ENCODE measurements around the gene F10. TPM values are rescaled to one million over a fixed set of nuclear protein-coding genes. Genes with fewer than 3 reads are reported as not detected.

The F10 gene
- total RNA-seq, 4 donors from 2014 or later = 7.3 to 33.0 (median 20.7) TPM

DNA sequence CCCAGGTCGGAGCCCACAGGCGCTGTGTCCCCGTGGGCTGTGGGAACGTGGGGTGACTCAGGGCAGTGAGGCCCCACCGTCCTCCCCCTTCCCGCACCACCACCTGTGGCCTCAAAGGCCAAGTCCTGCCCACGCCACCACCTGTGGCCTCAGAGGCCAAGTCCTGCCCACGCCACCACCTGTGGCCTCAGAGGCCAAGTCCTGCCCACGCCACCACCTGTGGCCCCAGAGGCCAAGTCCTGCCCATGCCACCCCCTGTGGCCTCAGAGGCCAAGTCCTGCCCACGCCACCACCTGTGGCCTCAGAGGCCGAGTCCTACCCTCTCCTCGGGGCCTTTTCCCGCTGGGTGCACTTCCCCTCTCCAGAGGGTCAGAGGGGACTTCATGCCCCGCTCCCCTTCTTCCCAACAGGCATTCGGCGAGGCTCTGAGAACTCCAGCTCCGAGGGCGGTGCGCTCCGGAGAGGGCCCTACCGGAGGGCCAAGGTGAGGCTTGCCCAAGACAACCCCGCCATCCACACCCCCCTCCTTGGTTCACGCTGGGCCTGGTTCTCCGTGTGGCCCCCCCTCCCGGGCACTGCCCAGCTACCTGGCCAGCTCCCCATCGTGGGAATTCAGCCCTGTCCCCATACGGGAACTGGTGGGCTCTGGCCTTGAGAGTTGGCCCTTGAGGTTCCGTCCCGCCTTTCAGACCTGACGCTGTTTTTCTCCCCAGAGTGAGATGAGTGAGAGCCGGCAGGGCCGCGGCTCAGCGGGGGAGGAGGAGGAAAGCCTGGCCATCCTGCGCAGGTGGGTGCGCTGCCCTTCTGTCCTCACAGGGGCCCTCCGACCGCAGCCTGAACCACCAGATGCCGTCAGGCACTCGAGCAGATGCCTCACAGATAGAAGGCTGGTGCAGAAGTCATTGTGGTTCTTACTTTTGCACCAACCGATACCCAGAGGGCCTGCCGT lies 44.4 kb upstream of the F10 start:
- TF ChIP-seq, protein P1, sequence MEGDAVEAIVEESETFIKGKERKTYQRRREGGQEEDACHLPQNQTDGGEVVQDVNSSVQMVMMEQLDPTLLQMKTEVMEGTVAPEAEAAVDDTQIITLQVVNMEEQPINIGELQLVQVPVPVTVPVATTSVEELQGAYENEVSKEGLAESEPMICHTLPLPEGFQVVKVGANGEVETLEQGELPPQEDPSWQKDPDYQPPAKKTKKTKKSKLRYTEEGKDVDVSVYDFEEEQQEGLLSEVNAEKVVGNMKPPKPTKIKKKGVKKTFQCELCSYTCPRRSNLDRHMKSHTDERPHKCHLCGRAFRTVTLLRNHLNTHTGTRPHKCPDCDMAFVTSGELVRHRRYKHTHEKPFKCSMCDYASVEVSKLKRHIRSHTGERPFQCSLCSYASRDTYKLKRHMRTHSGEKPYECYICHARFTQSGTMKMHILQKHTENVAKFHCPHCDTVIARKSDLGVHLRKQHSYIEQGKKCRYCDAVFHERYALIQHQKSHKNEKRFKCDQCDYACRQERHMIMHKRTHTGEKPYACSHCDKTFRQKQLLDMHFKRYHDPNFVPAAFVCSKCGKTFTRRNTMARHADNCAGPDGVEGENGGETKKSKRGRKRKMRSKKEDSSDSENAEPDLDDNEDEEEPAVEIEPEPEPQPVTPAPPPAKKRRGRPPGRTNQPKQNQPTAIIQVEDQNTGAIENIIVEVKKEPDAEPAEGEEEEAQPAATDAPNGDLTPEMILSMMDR (IDR thresholded peaks at IDR 0.05; ENCODE audit: low read depth) = no peak

DNA sequence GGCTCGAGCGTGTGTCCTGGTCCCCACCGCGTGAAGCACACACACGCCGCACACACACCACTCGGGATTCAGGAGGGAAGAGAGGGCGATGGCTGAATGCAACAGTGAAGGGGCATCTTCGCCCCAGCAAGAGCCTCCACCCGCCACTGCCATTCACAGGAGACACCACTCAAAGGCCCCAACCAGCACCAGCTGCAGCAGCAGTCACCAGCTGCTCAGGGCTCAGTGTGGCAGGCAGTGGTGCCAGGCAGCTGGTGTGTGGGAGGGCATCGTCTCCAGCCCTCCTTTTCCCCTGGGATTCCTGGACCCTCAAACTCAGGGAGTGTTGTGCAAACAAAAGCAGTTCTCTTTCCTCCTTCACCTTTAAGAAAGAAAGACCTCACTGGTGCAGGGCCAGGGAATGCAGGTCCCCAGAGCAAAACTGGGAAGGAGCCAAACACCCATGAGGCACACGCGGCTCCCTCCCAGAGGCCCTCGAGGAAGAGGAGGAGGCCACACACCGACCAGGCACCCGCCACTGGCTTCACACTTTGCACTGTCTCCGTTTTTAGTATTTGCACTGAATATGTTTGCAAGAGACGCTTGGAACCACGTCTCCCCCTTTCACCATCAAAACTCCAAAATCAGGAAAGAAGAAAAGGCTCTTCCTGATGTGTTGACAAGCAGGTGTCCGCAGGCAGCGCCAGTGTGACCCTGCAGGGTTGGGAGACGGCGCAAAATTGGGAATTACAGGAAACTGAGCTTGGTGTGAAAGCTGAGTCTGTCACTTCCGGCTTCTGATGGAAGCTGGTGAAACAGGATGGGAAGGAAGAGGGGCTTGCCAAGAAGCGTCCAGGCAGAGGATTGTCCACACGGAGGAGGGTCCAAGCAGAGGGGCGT lies 43.5 kb upstream of the F10 start:
- TF ChIP-seq, protein P1 (IDR thresholded peaks at IDR 0.05; ENCODE audit: low read depth) = no peak

DNA sequence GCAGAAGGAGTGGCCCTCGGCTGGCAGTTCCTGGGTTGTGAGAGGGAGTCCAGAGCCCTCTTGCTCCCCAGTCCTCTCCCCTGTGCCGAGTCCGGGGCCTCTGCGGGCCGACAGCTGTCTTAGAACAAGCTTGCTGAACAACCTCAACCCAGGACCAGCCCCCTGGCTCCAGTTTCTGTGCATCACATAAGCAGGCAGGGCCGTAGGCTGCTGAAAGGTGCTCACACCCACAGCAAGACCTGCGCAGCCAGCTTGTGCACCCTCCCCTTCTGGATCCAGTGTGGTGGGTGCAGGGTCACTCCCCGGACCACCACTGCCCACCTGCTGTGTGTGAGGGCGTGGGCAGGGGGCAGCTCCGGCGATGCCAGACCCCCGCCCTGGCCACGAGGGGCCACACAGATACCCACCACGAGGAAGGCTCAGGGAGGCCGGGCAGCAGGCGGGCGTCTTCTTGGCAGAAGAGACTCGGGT lies 42.2 kb upstream of the F10 start:
- TF ChIP-seq, protein P1 (IDR thresholded peaks at IDR 0.05; ENCODE audit: low read depth) = no peak

DNA sequence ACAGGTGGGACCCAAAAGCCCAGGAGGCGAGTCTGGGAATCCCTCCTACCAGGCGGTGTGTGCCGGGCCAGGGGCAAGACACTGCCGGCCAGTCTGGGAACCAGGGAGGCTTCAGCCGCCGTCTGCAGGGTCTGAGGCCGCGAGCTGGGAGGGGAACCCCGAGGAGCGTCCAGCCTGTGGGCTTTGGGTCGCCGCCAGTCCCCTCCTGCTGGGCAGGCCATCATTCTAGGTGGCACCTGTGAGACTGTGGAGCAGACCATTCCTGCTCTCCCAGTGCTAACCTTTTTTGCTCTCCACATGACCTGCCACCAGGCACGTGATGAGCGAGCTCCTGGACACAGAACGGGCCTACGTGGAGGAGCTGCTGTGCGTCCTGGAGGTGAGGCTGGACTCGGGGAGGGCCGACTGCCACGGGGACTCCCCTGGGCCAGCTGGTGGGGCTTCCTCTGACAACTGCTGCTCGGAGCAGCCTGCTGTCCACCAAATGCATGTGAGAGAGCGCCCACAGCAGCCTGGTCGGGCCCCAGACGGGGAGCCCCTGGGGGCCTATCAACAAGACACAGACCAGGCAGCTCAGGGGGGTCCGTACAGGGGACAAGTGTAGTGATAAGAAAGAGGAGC lies 41.6 kb upstream of the F10 start:
- TF ChIP-seq, protein P1 (IDR thresholded peaks at IDR 0.05; ENCODE audit: low read depth) = no peak

DNA sequence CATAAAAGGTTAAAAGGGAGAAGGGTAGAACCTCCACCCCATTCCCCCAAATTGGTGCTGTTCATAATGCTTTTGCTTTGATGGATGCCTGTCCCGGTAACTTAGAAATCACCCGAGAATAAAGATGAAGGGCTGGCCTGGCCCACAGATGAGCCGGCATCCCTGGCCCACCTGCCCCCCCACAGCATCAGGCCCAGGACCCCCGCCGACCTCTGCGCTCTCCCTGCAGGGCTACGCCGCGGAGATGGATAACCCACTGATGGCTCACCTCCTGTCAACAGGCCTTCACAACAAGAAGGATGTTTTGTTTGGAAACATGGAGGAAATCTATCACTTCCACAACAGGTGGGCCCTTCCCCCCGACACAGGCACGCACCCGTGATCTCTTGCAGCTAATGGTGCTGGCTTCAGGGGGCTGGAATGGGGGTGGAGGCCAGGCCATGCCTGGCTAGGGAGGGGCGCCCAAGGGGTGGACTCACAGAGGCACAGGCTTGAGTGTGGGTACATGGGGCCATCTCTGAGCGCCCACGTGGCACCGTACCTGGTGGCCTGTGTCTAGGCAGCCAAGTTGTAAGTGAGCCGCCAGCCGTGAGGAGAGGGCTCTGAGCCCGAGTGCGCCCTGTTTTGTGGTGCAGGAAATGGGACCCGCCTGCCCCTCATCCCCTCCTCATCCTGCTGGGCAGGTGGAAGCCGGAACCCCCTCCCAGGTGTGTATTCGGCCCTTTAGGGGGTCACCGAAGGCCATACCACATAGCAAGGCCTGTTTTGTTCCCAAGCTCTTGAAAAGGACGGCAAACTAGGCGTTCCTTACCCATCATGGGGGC lies 40.2 kb upstream of the F10 start:
- TF ChIP-seq, protein P1 (IDR thresholded peaks at IDR 0.05; ENCODE audit: low read depth) = no peak

DNA sequence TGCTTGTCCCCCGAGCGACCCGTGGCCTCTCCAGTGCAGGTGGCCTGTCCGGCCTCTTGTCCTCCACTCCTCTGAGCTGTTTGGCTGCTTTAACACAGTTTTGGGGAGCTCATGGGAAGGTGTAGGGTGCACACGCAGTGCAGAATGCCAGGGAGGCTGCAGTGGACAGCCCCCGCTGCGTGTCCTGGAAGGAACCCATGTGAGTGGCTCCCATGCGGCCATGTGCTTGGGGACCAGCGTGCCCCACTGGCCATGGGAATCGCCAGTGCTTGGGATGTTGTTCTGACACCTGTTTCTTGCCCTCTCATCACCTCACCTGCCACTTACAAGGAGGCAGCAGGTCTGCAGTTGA lies 39.6 kb upstream of the F10 start:
- TF ChIP-seq, protein P1 (IDR thresholded peaks at IDR 0.05; ENCODE audit: low read depth) = no peak

Data from subcutaneous adipose tissue (tissue), 4 donors.